GM12864 (cell line): ENCODE results near the gene CECR2.

ENCODE experiments used
- DNase-seq: peaks from one replicate; pipeline ENCODE4 v3.0.0-alpha.2; 2011; ENCODE audit warnings: low read depth
- H3K4me3 ChIP-seq: 2 replicates; pipeline ENCODE4 v1.5.1; 2011; ENCODE audit warnings: mild to moderate bottlenecking, low read depth, low read length, control low read depth
- TF ChIP-seq, protein P1 (sequence below): IDR thresholded peaks from 2 replicates; pipeline ENCODE4 v1.5.1; 2011; ENCODE audit warnings: low read depth, mild to moderate bottlenecking, moderate library complexity, low read length, control low read depth, inconsistent platforms; ENCODE audit errors: missing control alignments

The CECR2 gene

DNA sequence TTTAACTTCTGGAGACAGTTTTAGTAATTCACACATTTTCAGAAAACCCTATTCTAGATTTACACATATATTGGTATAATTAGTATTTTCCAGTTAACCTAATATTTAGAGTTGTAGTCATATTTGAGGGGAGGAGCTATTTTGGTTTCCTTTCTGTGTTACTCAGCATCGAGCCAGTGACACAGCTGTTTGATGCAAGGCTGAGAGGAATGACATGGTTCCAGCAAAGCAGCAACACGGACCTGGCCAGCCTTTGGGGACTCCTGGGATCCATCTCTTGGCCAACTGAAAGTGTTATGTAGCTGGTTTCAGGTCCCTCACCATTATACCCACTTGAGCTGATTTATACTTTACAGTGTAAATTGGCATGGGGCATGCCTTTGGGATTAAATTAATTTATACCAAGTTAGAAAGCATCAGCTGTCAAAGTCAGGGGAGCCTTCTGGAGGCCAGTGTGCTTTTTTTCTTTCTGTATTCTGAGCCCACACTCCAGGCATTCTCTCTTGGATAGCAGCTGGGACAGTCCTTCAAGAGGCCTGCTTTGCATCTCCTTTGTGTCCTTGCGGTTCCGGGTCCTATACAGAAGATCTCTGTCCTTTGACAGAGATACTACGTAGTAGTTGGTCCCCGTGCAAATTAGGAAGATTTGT lies 102.8 kb downstream of the CECR2 start:
- DNase-seq = no peak
- TF ChIP-seq, protein P1, sequence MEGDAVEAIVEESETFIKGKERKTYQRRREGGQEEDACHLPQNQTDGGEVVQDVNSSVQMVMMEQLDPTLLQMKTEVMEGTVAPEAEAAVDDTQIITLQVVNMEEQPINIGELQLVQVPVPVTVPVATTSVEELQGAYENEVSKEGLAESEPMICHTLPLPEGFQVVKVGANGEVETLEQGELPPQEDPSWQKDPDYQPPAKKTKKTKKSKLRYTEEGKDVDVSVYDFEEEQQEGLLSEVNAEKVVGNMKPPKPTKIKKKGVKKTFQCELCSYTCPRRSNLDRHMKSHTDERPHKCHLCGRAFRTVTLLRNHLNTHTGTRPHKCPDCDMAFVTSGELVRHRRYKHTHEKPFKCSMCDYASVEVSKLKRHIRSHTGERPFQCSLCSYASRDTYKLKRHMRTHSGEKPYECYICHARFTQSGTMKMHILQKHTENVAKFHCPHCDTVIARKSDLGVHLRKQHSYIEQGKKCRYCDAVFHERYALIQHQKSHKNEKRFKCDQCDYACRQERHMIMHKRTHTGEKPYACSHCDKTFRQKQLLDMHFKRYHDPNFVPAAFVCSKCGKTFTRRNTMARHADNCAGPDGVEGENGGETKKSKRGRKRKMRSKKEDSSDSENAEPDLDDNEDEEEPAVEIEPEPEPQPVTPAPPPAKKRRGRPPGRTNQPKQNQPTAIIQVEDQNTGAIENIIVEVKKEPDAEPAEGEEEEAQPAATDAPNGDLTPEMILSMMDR = no peak
- no peak overlapping the region for H3K4me3 ChIP-seq

DNA sequence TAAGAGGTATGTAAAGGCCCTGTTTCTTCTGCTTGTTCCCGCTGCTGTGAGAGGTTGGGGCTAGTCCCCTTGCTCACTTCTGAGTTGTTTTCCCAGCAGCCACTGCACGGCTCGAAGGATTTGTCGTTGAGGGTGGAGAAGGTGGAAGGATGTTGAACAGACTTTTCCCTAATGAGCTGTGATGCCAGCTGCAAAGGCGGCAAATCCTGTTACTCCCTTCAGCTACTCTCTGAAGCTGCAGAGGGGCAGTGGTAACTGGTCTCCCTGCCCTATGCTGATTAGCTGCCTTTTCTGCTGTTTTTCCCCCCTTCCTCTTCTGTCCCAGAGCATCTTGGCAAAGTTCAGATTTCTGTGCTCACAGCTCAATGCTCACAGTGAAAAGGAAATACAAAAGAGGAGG lies 103.7 kb downstream of the CECR2 start:
- no peak overlapping the region for H3K4me3 ChIP-seq
- no peak for DNase-seq
- TF ChIP-seq, protein P1 = no peak

DNA sequence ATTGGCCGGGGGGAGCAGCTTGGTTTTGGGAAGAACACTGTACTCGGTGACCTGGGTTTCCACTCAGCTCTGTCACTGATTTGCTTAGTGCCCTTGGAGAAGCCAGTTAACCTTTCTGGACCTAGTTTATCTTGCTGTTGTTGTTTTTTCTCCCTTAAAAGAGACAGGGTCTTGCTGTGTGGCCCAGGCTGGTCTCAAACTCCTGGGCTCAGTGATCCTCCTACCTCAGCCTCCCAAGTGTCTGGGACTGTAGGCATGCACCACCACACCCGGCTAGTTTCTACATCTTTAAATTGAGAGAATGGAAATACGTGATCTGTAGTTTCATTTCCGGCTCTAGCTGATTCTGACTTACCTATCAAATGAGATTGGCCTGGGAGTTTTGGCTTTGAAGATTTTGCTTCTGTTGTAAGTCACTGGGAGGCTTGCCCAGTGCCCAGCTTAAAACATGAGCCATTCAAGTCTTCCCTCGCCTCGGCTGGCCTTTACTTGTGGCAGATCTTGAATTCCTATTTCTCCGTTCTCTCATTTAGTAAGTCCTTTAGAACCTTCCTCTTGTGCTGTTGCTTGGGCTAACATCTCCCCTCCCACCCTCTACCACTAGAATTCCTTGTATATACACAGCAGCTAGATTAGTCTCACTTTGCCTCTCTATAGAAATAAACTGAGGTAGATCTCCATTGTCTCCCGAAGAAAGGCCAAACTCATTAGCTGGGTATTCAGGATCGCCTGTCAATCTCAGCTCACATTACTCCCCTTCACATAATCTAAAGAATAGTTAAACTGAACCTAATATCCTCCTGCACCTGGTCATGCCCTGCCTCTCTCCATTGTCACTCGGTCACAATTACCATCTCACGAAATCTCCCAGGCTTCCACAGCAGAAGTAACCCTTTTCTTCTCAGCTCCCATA lies 106.3 kb downstream of the CECR2 start:
- no peak for DNase-seq
- TF ChIP-seq, protein P1 = no peak

DNA sequence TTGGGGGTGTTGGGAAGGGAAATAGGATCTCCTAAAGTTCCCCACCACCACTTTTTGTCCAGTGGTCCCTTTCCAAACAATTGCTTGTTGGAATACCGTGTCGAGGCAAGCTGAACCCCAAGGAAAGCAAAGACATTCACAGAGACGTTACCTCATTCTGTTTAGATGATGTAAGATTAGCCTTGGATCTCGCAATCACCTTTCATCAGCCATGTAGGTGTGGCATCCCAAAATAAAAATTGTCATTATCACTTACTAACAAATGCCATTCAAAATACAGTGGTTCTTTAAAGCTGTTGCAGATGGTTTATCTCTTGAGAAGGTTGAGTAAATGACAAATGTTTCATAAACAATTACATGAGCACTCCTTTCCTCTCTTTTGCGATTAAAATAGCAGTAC lies 107.6 kb downstream of the CECR2 start:
- DNase-seq = no peak
- TF ChIP-seq, protein P1 = no peak
- H3K4me3 ChIP-seq = no peak overlapping the region

More for the DNA sequence above, 106.3 kb downstream of the CECR2 start:
- H3K4me3 ChIP-seq = no peak overlapping the region

DNA sequence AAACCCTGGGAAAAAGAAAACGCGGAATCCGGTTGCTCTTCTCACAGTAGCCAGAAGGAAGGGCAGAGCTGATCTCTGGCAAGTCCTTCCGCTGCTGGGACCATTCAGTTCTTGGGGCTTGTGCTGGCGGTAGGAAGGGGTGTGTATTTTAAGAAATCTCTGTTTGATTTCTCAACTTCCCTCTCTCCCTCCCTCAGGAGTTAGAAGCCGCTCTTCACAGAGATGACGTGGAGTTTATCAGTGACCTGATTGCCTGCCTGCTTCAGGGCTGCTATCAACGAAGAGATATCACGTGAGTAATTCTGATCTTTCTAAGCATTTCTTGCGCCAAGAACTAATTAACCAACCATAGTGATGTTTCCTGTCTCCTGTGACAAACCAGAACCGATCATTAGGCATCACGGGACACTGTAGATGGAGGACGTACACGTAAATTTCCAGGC lies 108.2 kb downstream of the CECR2 start:
- no peak overlapping the region for H3K4me3 ChIP-seq
- TF ChIP-seq, protein P1 = no peak
- DNase-seq = no peak

DNA sequence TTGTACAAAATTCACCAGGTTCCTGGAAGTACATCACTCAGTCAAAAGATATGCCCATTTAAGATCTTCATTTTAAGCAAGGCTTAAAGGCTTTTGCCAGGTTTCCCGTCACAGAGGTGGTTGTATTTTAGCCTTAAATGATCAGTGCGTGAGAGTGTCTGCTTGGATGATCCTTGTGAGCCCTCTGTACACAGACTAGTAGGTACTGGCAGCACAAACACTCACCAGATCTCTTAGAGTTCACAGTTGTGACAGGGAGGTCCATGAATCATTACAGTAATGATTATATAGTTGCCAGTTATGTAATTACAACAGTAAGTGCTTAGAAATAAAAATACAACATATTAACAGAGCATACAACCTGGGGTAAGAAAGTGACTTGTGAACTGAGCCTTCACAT lies 109.9 kb downstream of the CECR2 start:
- TF ChIP-seq, protein P1 = no peak
- no peak for DNase-seq
- H3K4me3 ChIP-seq = no peak overlapping the region

DNA sequence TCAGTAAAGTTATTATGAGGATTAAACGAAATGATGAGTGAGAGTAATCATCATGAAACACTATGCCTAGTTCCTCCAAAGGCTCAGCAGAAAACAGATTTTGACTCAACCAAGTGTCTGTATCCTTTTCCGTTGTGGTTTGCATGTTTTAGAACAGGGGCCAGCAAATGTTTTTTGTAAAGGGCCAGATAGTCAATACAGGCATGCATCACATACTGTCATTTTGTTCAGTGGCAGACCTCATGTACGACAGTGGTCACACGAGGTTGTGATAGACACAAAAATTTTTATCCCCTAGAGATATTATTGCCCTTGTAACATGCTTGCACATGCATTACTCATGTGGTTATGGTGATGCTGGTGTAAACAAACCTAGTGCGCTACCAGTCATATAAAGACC lies 112.2 kb downstream of the CECR2 start:
- no peak overlapping the region for H3K4me3 ChIP-seq
- TF ChIP-seq, protein P1 = no peak
- DNase-seq = no peak
